Keratinocyte (primary cell): ENCODE data around the gene TAGLN2. TPM values are rescaled to one million over a fixed set of nuclear protein-coding genes. Genes with fewer than 3 reads are reported as not detected.

Experiments
- DNase-seq: peaks from one replicate; pipeline ENCODE4 v3.0.0-alpha.2; 2011; ENCODE audit warnings: low read depth, missing footprints, low spot score
- FAIRE-seq: peaks from 2 replicates; lab custom pipeline; 2011; peaks lifted over from hg19 to GRCh38; lab: Jason Lieb, UNC
- H2AFZ ChIP-seq: 2 replicates; pipeline ENCODE4 v1.6.0; 2012; ENCODE audit warnings: low read length, control low read depth, inconsistent platforms; ENCODE audit not compliant: control insufficient read depth
- H3K27ac ChIP-seq: 2 replicates; pipeline ENCODE4 v1.5.1; 2011; ENCODE audit warnings: low read length; ENCODE audit not compliant: control insufficient read depth, insufficient read depth
- H3K27me3 ChIP-seq: 3 replicates; pipeline ENCODE4 v1.6.0; 2011; ENCODE audit warnings: low read length; ENCODE audit not compliant: control insufficient read depth, insufficient read depth; ENCODE audit errors: extremely low read depth
- H3K36me3 ChIP-seq, 2 experiments: 2 replicates in 1 of 2; 3 replicates in 1 of 2; pipeline ENCODE4 v1.5.1; 2011; ENCODE audit warnings: low read length in 2 of 2, mild to moderate bottlenecking in 1 of 2; ENCODE audit not compliant: control insufficient read depth in 2 of 2, insufficient read depth in 2 of 2; ENCODE audit errors: extremely low read depth in 1 of 2
- H3K4me1 ChIP-seq: 3 replicates; pipeline ENCODE4 v1.5.1; 2011; ENCODE audit warnings: low read length; ENCODE audit not compliant: control insufficient read depth, insufficient read depth; ENCODE audit errors: extremely low read depth
- H3K4me2 ChIP-seq: 3 replicates; pipeline ENCODE4 v1.6.0; 2011; ENCODE audit warnings: low read depth, low read length; ENCODE audit not compliant: control insufficient read depth, insufficient read depth; ENCODE audit errors: extremely low read depth
- H3K4me3 ChIP-seq, 3 experiments: fragments of 200-600 bp in 1 of 3; sonication (generic) in 1 of 3; 2 replicates in 2 of 3; 3 replicates in 1 of 3; pipeline ENCODE4 v1.5.1; 2011 to 2016; ENCODE audit warnings: low read length in 3 of 3, mild to moderate bottlenecking in 3 of 3, control low read depth in 2 of 3, inconsistent platforms in 1 of 3, low read depth in 1 of 3, mixed read lengths in 1 of 3, mixed run types in 1 of 3, moderate library complexity in 1 of 3; ENCODE audit not compliant: control insufficient read depth in 2 of 3, insufficient read depth in 2 of 3; ENCODE audit errors: extremely low read depth in 1 of 3
- H3K79me2 ChIP-seq: 2 replicates; pipeline ENCODE4 v1.6.0; 2012; ENCODE audit warnings: low read length; ENCODE audit not compliant: control insufficient read depth, insufficient read depth
- H3K9ac ChIP-seq: 3 replicates; pipeline ENCODE4 v1.6.0; 2011; ENCODE audit warnings: low read length; ENCODE audit not compliant: control insufficient read depth, insufficient read depth; ENCODE audit errors: extremely low read depth
- H3K9me1 ChIP-seq: 3 replicates; pipeline ENCODE4 v1.6.0; 2011; ENCODE audit warnings: low read length; ENCODE audit not compliant: control insufficient read depth, insufficient read depth; ENCODE audit errors: extremely low read depth
- H3K9me3 ChIP-seq: 2 replicates; pipeline ENCODE4 v1.5.1; 2012; ENCODE audit warnings: low read depth, low read length; ENCODE audit not compliant: control insufficient read depth
- H4K20me1 ChIP-seq: 3 replicates; pipeline ENCODE4 v1.6.0; 2011; ENCODE audit warnings: low read length; ENCODE audit not compliant: control insufficient read depth, insufficient read depth; ENCODE audit errors: extremely low read depth
- CTCF ChIP-seq, 3 experiments: IDR thresholded peaks in 1 of 3; conservative IDR thresholded peaks in 1 of 3; optimal IDR thresholded peaks in 1 of 3; 2 replicates in 2 of 3; 3 replicates in 1 of 3; pipeline versions ENCODE3 to v1.5.1; 2011; ENCODE audit warnings: low read length in 3 of 3, mild to moderate bottlenecking in 3 of 3, moderate library complexity in 2 of 3, control low read depth in 1 of 3, inconsistent platforms in 1 of 3; ENCODE audit not compliant: insufficient read depth in 2 of 3; ENCODE audit errors: extremely low read depth in 1 of 3
- EZH2 ChIP-seq: IDR thresholded peaks from one replicate; pipeline ENCODE4 v1.6.1; 2012; ENCODE audit warnings: inconsistent platforms, mild to moderate bottlenecking, low read length, moderate library complexity
- dilution Hi-C: fragments of 300-500 bp; cut with MboI; formaldehyde crosslinking; loops from one replicate; pipeline ENCODE4 v1.7.0; 2020; ENCODE audit warnings: low sequenced_read_pairs; ENCODE audit not compliant: extremely low pct_ligation_motif_present
- polyA plus RNA-seq, 5 experiments: library from polyadenylated mRNA; depleted of rRNA in 3 of 5; stranded (reverse) in 3 of 5; stranded (forward) in 1 of 5; unstranded in 1 of 5; fragments of >200 nt; gene quantifications; 1 replicate in 1 of 5; 2 replicates in 3 of 5; 3 replicates in 1 of 5; pipeline versions ENCODE4 v1.2.1 to v1.2.3, GENCODE V29; 2011 to 2012; ENCODE audit warnings: missing spikeins in 2 of 5, low read depth in 1 of 5, low replicate concordance in 1 of 5

The TAGLN2 gene
- polyA plus RNA-seq, 1 donor (not counting 4 experiments of a cell fraction or from before 2014, with no cell fraction given), result 709 TPM

GRCh38 chr1:159897962-159898361, 27.3 kb downstream of the TAGLN2 start:
- H2AFZ ChIP-seq, result no peak overlapping the region
- no peaks in the 10 kb centered on the region for H3K9me3 ChIP-seq
- no peak for FAIRE-seq
- H3K9me1 ChIP-seq, result no peaks in the 10 kb centered on the region
- dilution Hi-C loops, result no loop called here
- no peaks in the 10 kb centered on the region for H3K36me3 ChIP-seq
- H3K4me3 ChIP-seq, result no peak overlapping the region
- no peaks in the 10 kb centered on the region for H3K79me2 ChIP-seq
- H3K27me3 ChIP-seq, result no peaks in the 10 kb centered on the region
- TF ChIP-seq EZH2 (no peak), CTCF (optimal IDR thresholded peaks at IDR 0.05 in 1 of 3, IDR thresholded peaks at IDR 0.05 in 1 of 3, conservative IDR thresholded peaks at IDR 0.05 in 1 of 3; ENCODE audit: extremely low read depth in 1 of 3, insufficient read depth in 2 of 3, low read length in 3 of 3) (no peak)
- DNase-seq, result no peak
- no peak overlapping the region for H3K9ac ChIP-seq
- H3K4me2 ChIP-seq, result no peak overlapping the region
- no peaks in the 10 kb centered on the region for H4K20me1 ChIP-seq
- no peak overlapping the region for H3K27ac ChIP-seq
- H3K4me1 ChIP-seq, result peaks cover 17% of the 10 kb centered on the region

- no peaks in the 10 kb centered on the region for H3K9me1 ChIP-seq
- TF ChIP-seq EZH2 (no peak), CTCF (optimal IDR thresholded peaks at IDR 0.05 in 1 of 3, IDR thresholded peaks at IDR 0.05 in 1 of 3, conservative IDR thresholded peaks at IDR 0.05 in 1 of 3; ENCODE audit: extremely low read depth in 1 of 3, insufficient read depth in 2 of 3, low read length in 3 of 3) (no peak)
- H4K20me1 ChIP-seq, result no peaks in the 10 kb centered on the region
- dilution Hi-C loops, result no loop called here
- no peak overlapping the region for H2AFZ ChIP-seq
- no peaks in the 10 kb centered on the region for H3K9me3 ChIP-seq
- H3K4me3 ChIP-seq, result no peak overlapping the region
- H3K79me2 ChIP-seq, result no peaks in the 10 kb centered on the region
- no peak for FAIRE-seq
- no peaks in the 10 kb centered on the region for H3K36me3 ChIP-seq
- H3K4me2 ChIP-seq, result no peak overlapping the region
- H3K27ac ChIP-seq, result no peak overlapping the region
- no peaks in the 10 kb centered on the region for H3K27me3 ChIP-seq
- no peak overlapping the region for H3K9ac ChIP-seq
- peaks cover 18% of the 10 kb centered on the region for H3K4me1 ChIP-seq
- no peak for DNase-seq
Observed at GRCh38 chr1:159896546-159896930, 28.8 kb downstream of the TAGLN2 start.
